T47D (cell line): ENCODE data around the gene TJAP1.
"Not testable (repeated sequence)": the region's sequence is repeated elsewhere in the genome, so short reads cannot be mapped to it uniquely, and the experiment has no call there.

Experiments
- DNase-seq, 2 experiments: peaks; one replicate each; pipeline versions ENCODE4 v3.0.0 to v3.0.0-alpha.2; 2011 to 2012; ENCODE audit warnings: low read depth in 1 of 2, low spot score in 1 of 2
- JUND ChIP-seq: IDR thresholded peaks from 2 replicates; pipeline ENCODE4 v1.6.1; 2012; ENCODE audit warnings: low read depth
- in situ Hi-C: cut with HindIII; loops from 2 replicates; pipeline ENCODE4 v1.10.0; 2016; ENCODE audit warnings: low sequenced_read_pairs, low pct_unique_long_range_greater_than_20kb

The TJAP1 gene

GRCh38 chr6:43516697-43517504 lies 39.5 kb downstream of the TJAP1 start, which contains the start of the genes POLR1C and YIPF3:
TSS of gene POLR1C (plus strand) at chr6:43517089. CDS start at chr6:43517110, 21 bp downstream.
TSS of gene YIPF3 (minus strand) at chr6:43516926. CDS start at chr6:43516807, 119 bp downstream.
- TF ChIP-seq JUND, result no peak

GRCh38 chr6:43517505-43518357 lies 40.4 kb downstream of the TJAP1 start:
- in situ Hi-C loops, result no loop called here
- no peak for TF ChIP-seq JUND
- no peak for DNase-seq

More at GRCh38 chr6:43516697-43517504, 39.5 kb downstream of the TJAP1 start, which contains the start of the genes POLR1C and YIPF3:
- in situ Hi-C loops, result no loop called here
- peak; percentile 84 to 99 for DNase-seq

DNA sequence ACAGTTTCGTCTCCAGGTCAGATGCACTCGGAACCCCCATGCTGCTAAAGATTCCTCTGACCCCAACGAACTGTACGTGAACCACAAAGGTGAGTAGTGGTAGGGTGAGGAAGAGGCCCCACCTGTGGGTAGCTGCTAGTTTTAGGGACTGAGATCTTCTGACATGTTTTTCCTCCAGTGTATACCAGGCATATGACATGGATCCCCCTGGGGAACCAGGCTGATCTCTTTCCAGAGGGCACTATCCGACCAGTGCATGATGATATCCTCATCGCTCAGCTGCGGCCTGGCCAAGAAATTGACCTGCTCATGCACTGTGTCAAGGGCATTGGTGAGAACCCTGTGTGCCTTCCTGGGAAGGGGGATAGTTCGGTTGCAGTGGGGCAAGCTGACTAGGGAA lies 42.7 kb downstream of the TJAP1 start:
- in situ Hi-C loops, result no loop called here
- DNase-seq, result no peak
- no peak for TF ChIP-seq JUND

GRCh38 chr6:43521836-43522235 lies 44.5 kb downstream of the TJAP1 start:
- DNase-seq, result no peak
- no peak for TF ChIP-seq JUND
- in situ Hi-C loops, result no loop called here

DNA sequence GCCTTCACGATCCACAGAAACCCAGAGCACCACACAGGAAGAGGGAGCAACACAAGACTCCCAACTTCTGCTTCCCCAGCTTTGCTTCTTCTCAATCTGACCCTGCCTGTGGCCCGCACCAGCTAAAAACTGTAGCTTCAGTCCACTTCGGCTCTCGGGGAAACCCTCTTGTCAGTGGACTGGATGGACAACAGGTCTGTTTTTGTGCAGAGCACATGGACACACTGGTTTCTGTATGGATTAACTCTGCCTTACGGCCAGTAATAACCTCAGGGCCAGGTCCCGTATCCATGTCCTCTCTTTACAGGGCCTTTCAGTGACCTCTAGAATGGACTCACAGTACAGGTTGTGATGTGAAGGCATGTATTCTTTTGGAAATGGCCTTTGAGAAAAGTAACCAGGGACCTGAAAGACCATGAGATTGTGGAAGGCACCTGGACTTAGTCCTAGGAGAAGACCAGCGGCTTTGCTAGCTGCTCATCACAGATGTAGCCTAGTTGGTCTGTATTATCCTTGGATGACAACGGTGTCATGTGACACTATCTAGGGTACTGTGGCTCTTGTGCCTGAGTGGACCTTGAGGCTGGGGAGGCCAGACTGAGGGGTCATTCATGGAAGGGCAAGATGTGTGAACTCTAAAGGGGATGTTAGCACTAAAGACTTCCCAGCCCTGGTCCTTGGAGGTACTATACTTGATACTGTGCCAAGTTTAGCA lies 45.3 kb downstream of the TJAP1 start:
- no peak for DNase-seq
- no peak for TF ChIP-seq JUND
- in situ Hi-C loops, result no loop called here

DNA sequence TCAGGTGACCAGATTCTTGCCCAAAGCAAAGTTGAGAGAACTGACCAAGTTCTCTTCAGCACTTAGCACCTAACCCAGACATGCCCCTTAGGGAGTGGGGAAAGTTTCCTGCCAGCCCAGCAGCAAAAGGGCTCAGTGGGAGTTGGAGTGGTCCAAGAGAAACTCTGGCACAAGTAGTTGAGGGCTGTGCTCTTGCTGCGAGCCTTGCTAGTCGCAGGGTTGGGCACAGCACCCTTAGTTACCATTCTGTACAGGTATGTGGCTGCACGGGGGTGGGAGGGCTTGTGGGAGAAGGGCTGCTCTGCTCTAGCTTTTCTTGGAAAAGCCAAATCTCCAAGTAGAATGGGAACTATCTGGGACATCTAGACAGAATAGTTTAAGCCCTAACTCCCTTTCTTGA lies 45.9 kb downstream of the TJAP1 start:
- in situ Hi-C loops, result no loop called here
- no peak for DNase-seq
- no peak for TF ChIP-seq JUND

DNA sequence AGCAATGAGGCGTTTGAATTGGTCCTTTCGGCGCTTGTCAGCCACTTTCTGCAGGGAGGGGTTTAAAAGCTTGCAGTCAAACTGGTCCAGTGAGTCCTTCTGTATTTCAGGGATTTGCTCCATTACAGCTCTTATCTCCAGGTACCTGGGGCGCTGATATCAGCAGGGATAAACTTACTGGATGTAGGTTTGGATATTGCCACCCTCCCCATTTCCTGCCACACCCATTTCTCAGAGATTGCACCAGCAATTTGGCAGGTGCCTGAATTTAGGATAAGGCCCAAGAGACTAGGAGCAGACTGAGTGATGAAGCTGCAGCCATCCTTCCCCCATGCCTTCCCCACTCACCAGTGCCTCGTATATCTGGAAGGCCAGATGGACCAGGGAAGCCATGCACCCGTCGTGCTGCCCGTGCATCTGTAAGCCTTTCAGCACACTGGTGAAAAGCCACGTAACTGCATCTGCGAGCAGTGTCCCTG lies 47.2 kb downstream of the TJAP1 start:
- TF ChIP-seq JUND, result no peak
- DNase-seq, result no peak
- in situ Hi-C loops, result no loop called here

GRCh38 chr6:43532201-43532600 lies 54.8 kb downstream of the TJAP1 start:
- no peak for DNase-seq
- no peak for TF ChIP-seq JUND
- in situ Hi-C loops, result no loop called here

DNA sequence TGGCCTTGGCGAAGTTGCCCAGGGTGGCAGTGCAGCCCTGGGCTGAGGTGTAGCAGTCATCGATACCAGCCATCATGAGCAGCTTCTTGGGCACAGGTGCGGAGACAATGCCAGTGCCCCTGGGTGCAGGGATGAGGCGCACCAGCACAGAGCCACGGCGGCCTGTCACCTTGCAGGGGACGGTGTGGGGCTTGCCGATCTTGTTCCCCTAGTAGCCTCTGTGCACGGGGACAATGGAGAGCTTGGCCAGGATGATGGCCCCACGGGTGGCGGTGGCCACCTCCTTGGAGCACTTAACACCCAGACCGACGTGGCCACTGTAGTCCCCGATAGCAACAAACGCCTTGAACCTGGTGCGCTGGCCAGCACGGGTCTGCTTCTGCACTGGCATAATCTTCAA lies 61.6 kb downstream of the TJAP1 start:
- in situ Hi-C loops, result not testable (repeated sequence)

DNA sequence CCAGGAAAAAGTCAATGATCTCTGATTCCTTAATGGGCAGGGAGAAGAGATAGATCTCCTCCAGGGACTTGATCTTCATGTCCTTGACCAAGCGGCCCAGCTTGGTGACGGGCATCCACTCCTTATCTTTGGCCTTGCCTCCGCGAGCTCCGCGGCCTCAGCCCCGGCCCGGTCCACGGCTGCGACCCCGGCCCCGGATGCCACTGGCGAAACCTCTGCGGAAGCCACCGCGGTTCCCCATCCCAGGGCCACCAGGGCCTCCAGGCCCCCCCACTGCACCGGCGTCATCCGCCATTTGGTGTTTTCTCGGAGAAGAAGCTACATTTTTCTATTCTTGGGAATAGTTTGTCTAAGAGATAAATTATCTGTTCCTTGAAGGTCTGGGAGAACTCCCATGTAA lies 62.0 kb downstream of the TJAP1 start:
- DNase-seq, in situ Hi-C loops: not testable (repeated sequence)

More for the DNA sequence above, 61.6 kb downstream of the TJAP1 start:
- DNase-seq, result not testable (repeated sequence)

DNA sequence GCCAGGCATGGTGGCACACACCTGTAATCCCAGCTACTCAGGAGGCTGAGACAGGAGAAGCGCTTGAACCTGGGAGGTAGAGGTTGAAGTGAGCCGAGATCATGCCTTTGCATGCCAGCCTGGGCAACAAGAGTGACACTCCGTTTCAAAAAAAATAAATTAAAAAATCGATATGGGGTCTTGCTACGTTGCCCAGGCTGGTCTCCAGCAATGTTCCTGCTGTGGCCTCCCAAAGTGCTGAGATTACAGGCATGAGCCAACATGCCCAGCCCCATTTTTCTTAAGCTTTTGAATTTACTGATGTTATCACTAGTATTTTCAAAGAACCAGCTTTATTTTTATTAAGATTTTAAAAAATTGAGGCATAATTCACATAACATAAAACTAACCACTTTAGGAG lies 63.1 kb downstream of the TJAP1 start:
- in situ Hi-C loops, result no loop called here
- no peak for DNase-seq
- TF ChIP-seq JUND, result no peak

DNA sequence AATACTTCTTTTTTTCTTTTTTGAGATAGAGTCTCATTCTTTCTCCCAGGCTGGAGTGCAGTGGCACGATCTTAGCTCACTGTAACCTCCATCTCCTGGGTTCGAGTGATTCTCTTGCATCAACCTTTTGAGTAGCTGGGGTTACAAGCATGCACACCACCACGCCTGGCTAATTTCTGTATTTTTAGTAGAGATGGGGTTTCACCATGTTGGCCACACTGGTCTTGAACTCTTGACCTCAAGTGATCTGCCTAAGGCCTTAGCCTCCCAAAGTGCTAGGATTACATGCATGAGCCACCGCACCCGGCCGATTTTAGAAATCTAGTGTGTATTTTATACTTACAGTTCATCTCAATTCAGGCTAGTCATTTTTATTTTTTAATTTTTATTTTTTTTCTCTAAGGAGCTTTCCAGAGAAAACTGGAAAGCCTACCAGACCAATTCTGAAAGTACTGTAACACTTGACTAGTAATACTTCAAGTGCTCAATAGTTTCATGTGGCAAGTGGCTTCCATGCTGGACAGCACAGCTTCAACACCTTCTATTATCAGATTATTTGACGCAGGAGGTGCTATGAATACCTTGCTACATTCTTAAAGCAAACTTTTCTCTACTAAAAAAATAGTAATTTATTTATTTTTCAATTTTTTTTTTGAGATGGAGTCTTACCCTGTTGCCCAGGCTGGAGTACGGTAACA lies 64.6 kb downstream of the TJAP1 start:
- in situ Hi-C loops, result no loop called here
- TF ChIP-seq JUND, result no peak
- DNase-seq, result no peak
